Astrocyte (in vitro differentiated cells and primary cell): ENCODE results near the gene KATNA1. TPM values are rescaled to one million over a fixed set of nuclear protein-coding genes. Genes with fewer than 3 reads are reported as not detected.

Experiments
- DNase-seq: peaks from one replicate; pipeline ENCODE4 v3.0.0-alpha.2; 2010; ENCODE audit warnings: low read depth
- FAIRE-seq: peaks from 2 replicates; lab custom pipeline; 2011; peaks lifted over from hg19 to GRCh38; lab: Jason Lieb, UNC
- H2AFZ ChIP-seq: 2 replicates; pipeline ENCODE4 v1.6.0; 2012; ENCODE audit warnings: low read depth, low read length, inconsistent platforms
- H3K27ac ChIP-seq: 2 replicates; pipeline ENCODE4 v1.5.1; 2011; ENCODE audit warnings: low read depth, low read length, inconsistent platforms
- H3K27me3 ChIP-seq: 2 replicates; pipeline ENCODE4 v1.6.0; 2011; ENCODE audit warnings: low read length, inconsistent platforms; ENCODE audit not compliant: insufficient read depth
- H3K36me3 ChIP-seq: 2 replicates; pipeline ENCODE4 v1.5.1; 2011; ENCODE audit warnings: low read length, inconsistent platforms; ENCODE audit not compliant: insufficient read depth
- H3K4me1 ChIP-seq: 2 replicates; pipeline ENCODE4 v1.5.1; 2011; ENCODE audit warnings: low read length, inconsistent platforms; ENCODE audit not compliant: insufficient read depth
- H3K4me2 ChIP-seq: 2 replicates; pipeline ENCODE4 v1.6.0; 2012; ENCODE audit warnings: low read length, inconsistent platforms
- H3K4me3 ChIP-seq: 2 replicates; pipeline ENCODE4 v1.5.1; 2011; ENCODE audit warnings: low read depth, mild to moderate bottlenecking, low read length, inconsistent platforms; ENCODE audit not compliant: insufficient read depth
- H3K79me2 ChIP-seq: 2 replicates; pipeline ENCODE4 v1.6.0; 2012; ENCODE audit warnings: mild to moderate bottlenecking, low read length, inconsistent platforms; ENCODE audit not compliant: insufficient read depth
- H3K9ac ChIP-seq: 2 replicates; pipeline ENCODE4 v1.6.0; 2012; ENCODE audit warnings: mild to moderate bottlenecking, low read length, inconsistent platforms
- H3K9me3 ChIP-seq: 2 replicates; pipeline ENCODE4 v1.5.1; 2012; ENCODE audit warnings: low read depth, mild to moderate bottlenecking, low read length, inconsistent platforms; ENCODE audit not compliant: insufficient read depth
- H4K20me1 ChIP-seq: 2 replicates; pipeline ENCODE4 v1.6.0; 2012; ENCODE audit warnings: low read length, inconsistent platforms; ENCODE audit not compliant: insufficient read depth
- H3K27ac Mint-ChIP-seq: one replicate; pipeline ENCODE4 v1.8.0; 2021; ENCODE audit warnings: mild to moderate bottlenecking, mixed read lengths; ENCODE audit not compliant: unreplicated experiment
- H3K27me3 Mint-ChIP-seq: one replicate; pipeline ENCODE4 v1.8.0; 2021; ENCODE audit warnings: low read depth, mixed read lengths; ENCODE audit not compliant: unreplicated experiment
- H3K36me3 Mint-ChIP-seq: one replicate; pipeline ENCODE4 v1.8.0; 2021; ENCODE audit warnings: low read depth, mixed read lengths; ENCODE audit not compliant: unreplicated experiment
- H3K4me1 Mint-ChIP-seq: one replicate; pipeline ENCODE4 v1.8.0; 2021; ENCODE audit warnings: low read depth, mixed read lengths; ENCODE audit not compliant: unreplicated experiment
- H3K4me3 Mint-ChIP-seq: one replicate; pipeline ENCODE4 v1.8.0; 2021; ENCODE audit warnings: mild to moderate bottlenecking, moderate library complexity, mixed read lengths; ENCODE audit not compliant: unreplicated experiment
- H3K9me3 Mint-ChIP-seq: one replicate; pipeline ENCODE4 v1.8.0; 2021; ENCODE audit warnings: mild to moderate bottlenecking, mixed read lengths; ENCODE audit not compliant: unreplicated experiment
- CTCF ChIP-seq: IDR thresholded peaks from 2 replicates; pipeline ENCODE4 v1.5.1; 2011; ENCODE audit warnings: low read depth, mild to moderate bottlenecking, inconsistent platforms, low read length, moderate library complexity; ENCODE audit not compliant: insufficient read depth
- EZH2 ChIP-seq: IDR thresholded peaks from 2 replicates; pipeline ENCODE4 v1.6.1; 2012; ENCODE audit warnings: mild to moderate bottlenecking, low read length, inconsistent platforms; ENCODE audit not compliant: insufficient read depth
- total RNA-seq: library from RNA; stranded (reverse); gene quantifications from 2 replicates; pipeline ENCODE4 v1.2.1, GENCODE V29; 2021

Gene KATNA1
- total RNA-seq, 1 donor from 2014 or later = 14.3 TPM

- Histone ChIP-seq H3K36me3 (peaks cover 20% of the 10 kb centered on the region), H2AFZ (no peak overlapping the region), H3K9me3 (no peaks in the 10 kb centered on the region), H3K4me3 (no peak overlapping the region), H3K79me2 (no peaks in the 10 kb centered on the region), H3K27ac (no peak overlapping the region), H3K4me1 (no peaks in the 10 kb centered on the region), H3K27me3 (no peaks in the 10 kb centered on the region), H3K4me2 (no peak overlapping the region), H4K20me1 (no peaks in the 10 kb centered on the region), H3K9ac (no peak overlapping the region)
- no peak for TF ChIP-seq CTCF
- no peak for TF ChIP-seq EZH2
- Mint-ChIP-seq H3K36me3 (peaks cover 16% of the 10 kb centered on the region), H3K27ac (no peak overlapping the region), H3K4me3 (no peak overlapping the region), H3K9me3 (no peaks in the 10 kb centered on the region), H3K27me3 (no peaks in the 10 kb centered on the region), H3K4me1 (no peaks in the 10 kb centered on the region)
- no peak for DNase-seq
- FAIRE-seq = no peak
Observed at GRCh38 chr6:149657441-149657840, 8.9 kb upstream of the KATNA1 start.

GRCh38 chr6:149651056-149651455, 2.5 kb upstream of the KATNA1 start:
- peaks cover 2% of the 10 kb centered on the region for H3K4me1 Mint-ChIP-seq
- Histone ChIP-seq H3K4me2 (no peak overlapping the region), H3K9ac (no peak overlapping the region), H3K79me2 (peaks cover 19% of the 10 kb centered on the region), H3K27ac (no peak overlapping the region), H3K9me3 (no peaks in the 10 kb centered on the region), H3K27me3 (no peaks in the 10 kb centered on the region), H4K20me1 (peaks cover 8% of the 10 kb centered on the region), H3K4me3 (no peak overlapping the region), H3K4me1 (peaks cover 9% of the 10 kb centered on the region), H2AFZ (no peak overlapping the region), H3K36me3 (no peaks in the 10 kb centered on the region)
- no peaks in the 10 kb centered on the region for H3K9me3 Mint-ChIP-seq
- no peak for DNase-seq
- no peak overlapping the region for H3K4me3 Mint-ChIP-seq
- TF ChIP-seq EZH2 (no peak), CTCF (no peak)
- H3K27me3 Mint-ChIP-seq = no peaks in the 10 kb centered on the region
- H3K36me3 Mint-ChIP-seq = peaks cover 11% of the 10 kb centered on the region
- no peak for FAIRE-seq
- no peak overlapping the region for H3K27ac Mint-ChIP-seq

- Histone ChIP-seq H3K4me3 (peak overlapping the region; percentile 89), H3K4me1 (peaks cover 9% of the 10 kb centered on the region), H3K27ac (no peak overlapping the region), H4K20me1 (peaks cover 21% of the 10 kb centered on the region), H3K9me3 (no peaks in the 10 kb centered on the region), H3K79me2 (peaks cover 58% of the 10 kb centered on the region), H3K36me3 (no peaks in the 10 kb centered on the region), H3K4me2 (peak overlapping the region; percentile 94), H3K9ac (peak overlapping the region; percentile 86), H3K27me3 (no peaks in the 10 kb centered on the region), H2AFZ (no peak overlapping the region)
- Mint-ChIP-seq H3K27me3 (no peaks in the 10 kb centered on the region), H3K36me3 (peaks cover under 1% of the 10 kb centered on the region), H3K4me3 (peak overlapping the region; percentile 87), H3K4me1 (peaks cover 2% of the 10 kb centered on the region), H3K9me3 (no peaks in the 10 kb centered on the region), H3K27ac (no peak overlapping the region)
- no peak for TF ChIP-seq EZH2
- no peak for TF ChIP-seq CTCF
- no peak for DNase-seq
- peak; percentile 32 for FAIRE-seq
Observed at GRCh38 chr6:149646599-149646998, 1.9 kb downstream of the KATNA1 start.
